Liver (tissue), 9 donors: ENCODE results near the gene GUCY1A1. TPM values are rescaled to one million over a fixed set of nuclear protein-coding genes. Genes with fewer than 3 reads are reported as not detected.

Experiments
- DNase-seq: peaks from one replicate; pipeline ENCODE4 v3.0.0-alpha.2; 2017; ENCODE audit warnings: low spot score
- H3K27ac ChIP-seq, 2 donors: one replicate each; pipeline ENCODE4 v1.7.0; 2013; ENCODE audit warnings: inconsistent platforms in 2 of 2, low read length in 2 of 2, control low read depth in 1 of 2, low read depth in 1 of 2, mild to moderate bottlenecking in 1 of 2
- H3K27me3 ChIP-seq, 4 donors: one replicate each; pipeline versions ENCODE4 v1.6.1 to v1.7.0; 2013; ENCODE audit warnings: low read length in 3 of 4, inconsistent platforms in 1 of 4, mild to moderate bottlenecking in 1 of 4, moderate library complexity in 1 of 4; ENCODE audit not compliant: control insufficient read depth in 4 of 4, insufficient read depth in 4 of 4
- H3K36me3 ChIP-seq, 4 donors: one replicate each; pipeline versions ENCODE4 v1.6.1 to v1.7.0; 2013; ENCODE audit warnings: low read length in 3 of 4, mild to moderate bottlenecking in 3 of 4, low read depth in 1 of 4, moderate library complexity in 1 of 4; ENCODE audit not compliant: control insufficient read depth in 4 of 4, insufficient read depth in 3 of 4
- H3K4me1 ChIP-seq, 4 donors: one replicate each; pipeline versions ENCODE4 v1.6.1 to v1.7.0; 2013; ENCODE audit warnings: low read length in 3 of 4, mild to moderate bottlenecking in 3 of 4, moderate library complexity in 1 of 4; ENCODE audit not compliant: control insufficient read depth in 4 of 4, insufficient read depth in 4 of 4
- H3K4me3 ChIP-seq, 3 donors: one replicate each; pipeline versions ENCODE4 v1.6.1 to v1.7.0; 2013; ENCODE audit warnings: low read length in 3 of 3, control low read depth in 1 of 3, low read depth in 1 of 3, mild to moderate bottlenecking in 1 of 3
- H3K9ac ChIP-seq, 2 donors: one replicate each; pipeline ENCODE4 v1.7.0; 2013; ENCODE audit warnings: low read length in 2 of 2, mild to moderate bottlenecking in 2 of 2, moderate library complexity in 2 of 2, control low read depth in 1 of 2, low read depth in 1 of 2
- H3K9me3 ChIP-seq, 4 donors: one replicate each; pipeline versions ENCODE4 v1.6.1 to v1.7.0; 2013; ENCODE audit warnings: low read length in 3 of 4; ENCODE audit not compliant: control insufficient read depth in 4 of 4
- FOXA1 ChIP-seq: IDR thresholded peaks from 2 replicates; pipeline ENCODE4 v1.6.1; 2016; ENCODE audit warnings: antibody characterized with exemption
- JUND ChIP-seq, 2 donors: IDR thresholded peaks; 2 replicates each; pipeline ENCODE4 v1.6.1; 2016; ENCODE audit warnings: antibody characterized with exemption in 2 of 2
- NR2F2 ChIP-seq: IDR thresholded peaks from 2 replicates; pipeline ENCODE4 v1.6.1; 2016; ENCODE audit warnings: antibody characterized with exemption
- RAD21 ChIP-seq, 2 donors: IDR thresholded peaks; 2 replicates each; pipeline ENCODE4 v1.6.1; 2016; ENCODE audit warnings: antibody characterized with exemption in 2 of 2, mild to moderate bottlenecking in 2 of 2
- RXRA ChIP-seq, 2 donors: IDR thresholded peaks; 2 replicates each; pipeline ENCODE4 v1.6.1; 2017 to 2018; ENCODE audit warnings: antibody characterized with exemption in 2 of 2, mild to moderate bottlenecking in 1 of 2
- SP1 ChIP-seq: IDR thresholded peaks from 2 replicates; pipeline ENCODE4 v1.6.1; 2018; ENCODE audit warnings: antibody characterized with exemption, mild to moderate bottlenecking
- TAF1 ChIP-seq: conservative IDR thresholded peaks from 2 replicates; pipeline ENCODE4 v1.6.1; 2016; ENCODE audit warnings: antibody characterized with exemption, mild to moderate bottlenecking
- WGBS: extraction: QIAGEN DNeasy Blood & Tissue Kit; methylation state at CpG from one replicate; pipeline ENCODE4 v1.1.7; 2013; 5-methylcytosine and 5-hydroxymethylcytosine counted together
- polyA plus RNA-seq, 2 donors: library from polyadenylated mRNA; stranded (reverse) in 1 of 2; unstranded in 1 of 2; fragments of 200-250 nt in 1 of 2; fragments of >200 nt in 1 of 2; fragmentation: Nextera tagmentation in 1 of 2; extraction: Ambion mirVana in 1 of 2; gene quantifications; one replicate each; pipeline versions ENCODE4 v1.2.1 to v1.2.3, GENCODE V29; 2013 to 2015
- total RNA-seq, 2 donors: library from RNA; depleted of rRNA; stranded (reverse); fragments of >200 nt; gene quantifications; one replicate each; pipeline ENCODE4 v1.2.3, GENCODE V29; 2014
- TF ChIP-seq, protein P1 (sequence below): IDR thresholded peaks from 2 replicates; pipeline ENCODE4 v1.6.1; 2016; ENCODE audit warnings: antibody characterized with exemption
- TF ChIP-seq, protein P2 (sequence below): IDR thresholded peaks from 2 replicates; pipeline ENCODE4 v1.6.1; 2016; ENCODE audit warnings: antibody characterized with exemption, mild to moderate bottlenecking
- TF ChIP-seq, protein P3 (sequence below): IDR thresholded peaks from 2 replicates; pipeline ENCODE4 v1.6.1; 2016; ENCODE audit warnings: antibody characterized with exemption
- donor health status: healthy.
- donor health status: healthy.
- donor health status: healthy.
- donor health status: healthy.
- donor health status: healthy.

GUCY1A1 gene
- total and polyA plus RNA-seq, 4 donors = 2.8 to 13.5 (median 7.6) TPM

DNA sequence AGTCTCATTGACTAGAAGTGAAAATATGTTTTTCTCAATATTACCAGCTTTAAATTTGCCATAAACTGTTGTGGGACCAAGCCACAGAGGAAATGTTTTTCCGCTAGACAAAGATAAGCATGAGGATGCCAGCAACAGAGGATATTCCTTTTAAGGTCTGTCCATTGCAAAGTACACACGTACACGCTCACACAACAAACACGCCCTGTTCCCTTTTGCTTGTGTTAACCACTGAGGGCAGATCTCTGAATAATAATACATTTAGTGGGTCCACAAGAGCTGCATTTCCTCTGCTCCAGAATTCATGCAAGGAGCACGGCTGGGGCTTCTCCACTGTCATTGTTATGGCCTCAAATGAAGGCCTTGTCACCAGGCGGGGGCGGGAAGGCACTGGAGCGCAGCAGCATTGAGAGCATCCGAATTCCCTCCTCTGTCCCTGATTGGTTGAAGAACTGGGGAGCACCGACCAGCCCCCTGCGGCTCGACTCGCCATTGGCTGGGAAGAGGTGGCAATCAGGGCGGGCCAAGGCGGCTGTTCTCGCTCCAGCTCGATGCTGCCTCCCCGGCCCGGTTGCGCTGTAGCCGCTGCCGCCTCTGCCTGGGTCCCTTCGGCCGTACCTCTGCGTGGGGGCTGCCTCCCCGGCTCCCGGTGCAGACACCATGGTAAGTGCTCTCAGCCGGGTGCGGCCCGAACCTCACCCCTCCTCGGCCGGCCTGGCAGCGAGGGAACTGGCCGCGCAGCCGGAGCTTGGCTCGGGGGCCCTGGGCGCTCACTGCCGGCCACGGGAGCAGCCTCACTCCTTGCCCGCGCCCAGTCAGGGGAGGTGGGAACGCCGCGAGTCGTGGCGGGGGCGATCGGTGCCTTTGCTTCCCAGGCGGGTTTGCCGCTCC lies 92.1 kb downstream of the GUCY1A1 start, which contains the start of gene GUCY1B1 (continued):
- no peak for TF ChIP-seq FOXA1
- TF ChIP-seq RXRA (IDR thresholded peaks at IDR 0.05) = no peak
- TF ChIP-seq, protein P1, sequence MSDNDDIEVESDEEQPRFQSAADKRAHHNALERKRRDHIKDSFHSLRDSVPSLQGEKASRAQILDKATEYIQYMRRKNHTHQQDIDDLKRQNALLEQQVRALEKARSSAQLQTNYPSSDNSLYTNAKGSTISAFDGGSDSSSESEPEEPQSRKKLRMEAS = no peak

DNA sequence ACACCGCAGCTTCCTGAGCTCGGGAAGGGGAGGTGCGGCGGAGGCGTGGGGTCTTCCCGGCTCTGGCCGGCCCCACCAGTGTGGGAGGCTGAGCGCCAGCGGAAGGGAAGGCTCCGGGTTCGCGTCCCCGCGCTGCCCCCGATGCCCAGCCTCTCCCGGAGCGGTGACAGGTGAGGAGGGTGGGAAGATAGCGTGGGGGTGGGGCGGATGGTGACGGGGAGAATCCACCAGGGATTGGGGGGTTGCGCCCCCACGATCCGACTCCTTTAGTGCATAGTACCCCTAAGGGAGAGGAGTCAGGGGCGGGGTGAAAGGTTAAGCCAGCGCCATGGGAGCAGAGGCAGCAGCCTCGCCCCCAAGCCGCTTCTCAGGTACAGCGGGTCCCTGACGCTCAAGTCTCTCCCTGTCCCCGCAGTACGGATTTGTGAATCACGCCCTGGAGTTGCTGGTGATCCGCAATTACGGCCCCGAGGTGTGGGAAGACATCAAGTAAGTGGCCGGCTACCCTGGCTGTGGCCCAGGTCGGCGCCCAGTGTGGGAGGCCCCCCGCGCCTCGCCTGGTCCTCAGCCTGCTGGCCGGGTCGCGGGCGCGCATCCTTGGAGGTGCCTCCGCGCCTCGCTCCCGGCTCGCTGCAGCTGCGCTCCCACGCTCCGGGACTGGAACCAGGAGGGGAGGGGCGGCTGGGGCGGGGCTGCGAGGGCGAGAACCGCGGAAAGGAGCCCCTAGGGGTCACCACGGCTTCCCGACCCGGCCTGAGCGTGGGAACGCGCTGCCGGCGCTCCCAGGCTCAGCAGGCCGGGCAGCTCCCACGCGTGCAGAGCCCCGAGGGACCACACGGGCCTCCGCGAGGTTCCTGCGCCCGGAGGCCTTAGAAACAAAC lies 93.0 kb downstream of the GUCY1A1 start:
- H3K9ac ChIP-seq = no peak overlapping the region
- 4% methylated on average over 77 of the region's 77 CpGs for WGBS
- peaks cover 0 to 6% (median 5%) of the 10 kb centered on the region in 4 donors for H3K4me1 ChIP-seq
- DNase-seq = no peak
- H3K27ac ChIP-seq = peak overlapping the region; percentile 74 to 77
- no peaks in the 10 kb centered on the region for H3K27me3 ChIP-seq
- TF ChIP-seq JUND (IDR thresholded peaks at IDR 0.05) = no peak
- TF ChIP-seq, protein P1 = no peak
- TF ChIP-seq, protein P2, sequence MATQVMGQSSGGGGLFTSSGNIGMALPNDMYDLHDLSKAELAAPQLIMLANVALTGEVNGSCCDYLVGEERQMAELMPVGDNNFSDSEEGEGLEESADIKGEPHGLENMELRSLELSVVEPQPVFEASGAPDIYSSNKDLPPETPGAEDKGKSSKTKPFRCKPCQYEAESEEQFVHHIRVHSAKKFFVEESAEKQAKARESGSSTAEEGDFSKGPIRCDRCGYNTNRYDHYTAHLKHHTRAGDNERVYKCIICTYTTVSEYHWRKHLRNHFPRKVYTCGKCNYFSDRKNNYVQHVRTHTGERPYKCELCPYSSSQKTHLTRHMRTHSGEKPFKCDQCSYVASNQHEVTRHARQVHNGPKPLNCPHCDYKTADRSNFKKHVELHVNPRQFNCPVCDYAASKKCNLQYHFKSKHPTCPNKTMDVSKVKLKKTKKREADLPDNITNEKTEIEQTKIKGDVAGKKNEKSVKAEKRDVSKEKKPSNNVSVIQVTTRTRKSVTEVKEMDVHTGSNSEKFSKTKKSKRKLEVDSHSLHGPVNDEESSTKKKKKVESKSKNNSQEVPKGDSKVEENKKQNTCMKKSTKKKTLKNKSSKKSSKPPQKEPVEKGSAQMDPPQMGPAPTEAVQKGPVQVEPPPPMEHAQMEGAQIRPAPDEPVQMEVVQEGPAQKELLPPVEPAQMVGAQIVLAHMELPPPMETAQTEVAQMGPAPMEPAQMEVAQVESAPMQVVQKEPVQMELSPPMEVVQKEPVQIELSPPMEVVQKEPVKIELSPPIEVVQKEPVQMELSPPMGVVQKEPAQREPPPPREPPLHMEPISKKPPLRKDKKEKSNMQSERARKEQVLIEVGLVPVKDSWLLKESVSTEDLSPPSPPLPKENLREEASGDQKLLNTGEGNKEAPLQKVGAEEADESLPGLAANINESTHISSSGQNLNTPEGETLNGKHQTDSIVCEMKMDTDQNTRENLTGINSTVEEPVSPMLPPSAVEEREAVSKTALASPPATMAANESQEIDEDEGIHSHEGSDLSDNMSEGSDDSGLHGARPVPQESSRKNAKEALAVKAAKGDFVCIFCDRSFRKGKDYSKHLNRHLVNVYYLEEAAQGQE = no peak
- peak in 1 of 2 donors; percentile 21 for TF ChIP-seq RAD21 (IDR thresholded peaks at IDR 0.05)
- TF ChIP-seq SP1 = no peak
- TF ChIP-seq, protein P3, sequence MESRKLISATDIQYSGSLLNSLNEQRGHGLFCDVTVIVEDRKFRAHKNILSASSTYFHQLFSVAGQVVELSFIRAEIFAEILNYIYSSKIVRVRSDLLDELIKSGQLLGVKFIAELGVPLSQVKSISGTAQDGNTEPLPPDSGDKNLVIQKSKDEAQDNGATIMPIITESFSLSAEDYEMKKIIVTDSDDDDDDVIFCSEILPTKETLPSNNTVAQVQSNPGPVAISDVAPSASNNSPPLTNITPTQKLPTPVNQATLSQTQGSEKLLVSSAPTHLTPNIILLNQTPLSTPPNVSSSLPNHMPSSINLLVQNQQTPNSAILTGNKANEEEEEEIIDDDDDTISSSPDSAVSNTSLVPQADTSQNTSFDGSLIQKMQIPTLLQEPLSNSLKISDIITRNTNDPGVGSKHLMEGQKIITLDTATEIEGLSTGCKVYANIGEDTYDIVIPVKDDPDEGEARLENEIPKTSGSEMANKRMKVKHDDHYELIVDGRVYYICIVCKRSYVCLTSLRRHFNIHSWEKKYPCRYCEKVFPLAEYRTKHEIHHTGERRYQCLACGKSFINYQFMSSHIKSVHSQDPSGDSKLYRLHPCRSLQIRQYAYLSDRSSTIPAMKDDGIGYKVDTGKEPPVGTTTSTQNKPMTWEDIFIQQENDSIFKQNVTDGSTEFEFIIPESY = no peak
- no peak for TF ChIP-seq NR2F2
- no peaks in the 10 kb centered on the region for H3K9me3 ChIP-seq
- H3K36me3 ChIP-seq = no peaks in the 10 kb centered on the region
- peak overlapping the region; percentile 67 to 75 (median 70) for H3K4me3 ChIP-seq

DNA sequence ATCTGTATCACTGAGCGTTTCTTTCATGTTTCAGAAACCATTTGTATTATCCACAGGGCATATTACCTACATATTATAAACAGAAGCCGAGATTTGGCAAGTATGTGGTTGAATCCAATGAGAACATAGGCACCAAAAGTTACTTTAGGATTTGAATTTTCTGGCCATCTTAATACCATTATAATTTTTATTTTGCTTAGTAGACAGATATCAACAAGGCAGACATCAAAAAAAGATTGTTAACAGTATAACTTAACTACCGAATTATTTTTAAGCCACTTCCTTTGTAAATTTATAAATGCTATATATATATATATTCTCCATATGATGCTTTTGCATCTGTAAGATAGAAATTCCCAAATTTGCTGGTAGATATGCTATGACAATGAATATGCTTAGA lies 94.4 kb downstream of the GUCY1A1 start:
- H3K4me3 ChIP-seq = no peak overlapping the region

More for the DNA sequence above, 94.4 kb downstream of the GUCY1A1 start:
- no peak overlapping the region for H3K27ac ChIP-seq
- no peak for DNase-seq
- H3K36me3 ChIP-seq = no peaks in the 10 kb centered on the region
- 89% methylated on average over 3 of the region's 3 CpGs for WGBS
- H3K9ac ChIP-seq = no peak overlapping the region
- H3K4me1 ChIP-seq = peaks cover 0 to 6% (median 5%) of the 10 kb centered on the region in 4 donors
- TF ChIP-seq, protein P1 = no peak
- TF ChIP-seq RAD21 (IDR thresholded peaks at IDR 0.05) = no peak
- TF ChIP-seq SP1 = no peak
- TF ChIP-seq TAF1 = no peak
- H3K9me3 ChIP-seq = no peaks in the 10 kb centered on the region
- H3K27me3 ChIP-seq = no peaks in the 10 kb centered on the region
